ENCODE measurements around the gene RANBP3.

DNA sequence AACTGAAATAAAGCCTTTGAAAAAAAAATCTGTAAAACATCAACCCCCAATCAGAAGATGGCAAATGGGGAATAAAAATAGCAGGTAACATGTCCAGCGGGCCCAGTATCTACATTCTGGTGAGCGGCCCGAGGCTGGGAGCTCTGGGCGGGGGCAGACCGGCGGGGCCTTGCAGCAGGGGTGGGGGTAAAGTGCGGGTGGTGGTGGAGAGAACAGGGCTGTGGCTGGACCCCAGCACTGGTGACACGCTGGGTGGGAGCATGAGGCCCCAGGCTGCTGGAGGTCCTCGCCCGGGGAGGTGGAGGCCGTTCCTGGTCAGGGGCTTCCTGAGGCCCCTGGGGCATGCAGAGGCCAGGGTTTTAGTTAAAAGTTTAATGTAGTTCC lies 62.2 kb downstream of the RANBP3 start:
- TF ChIP-seq EZH2 (IDR thresholded peaks at IDR 0.05; ENCODE audit: borderline replicate concordance, low read length) (no peak), CTCF (IDR thresholded peaks at IDR 0.05; ENCODE audit: low read length) (no peak)
